GM21786 (cell line): Measurements from ENCODE around the gene ILK.

Experiments
- ATAC-seq: cut with Tn5 transposase; IDR thresholded peaks from one replicate; pipeline ENCODE4 v1.9.1; 2021; ENCODE audit not compliant: unreplicated experiment

Gene ILK

GRCh38 chr11:6604790-6605189, 1.2 kb downstream of the ILK start:
- ATAC-seq, result no peak

DNA sequence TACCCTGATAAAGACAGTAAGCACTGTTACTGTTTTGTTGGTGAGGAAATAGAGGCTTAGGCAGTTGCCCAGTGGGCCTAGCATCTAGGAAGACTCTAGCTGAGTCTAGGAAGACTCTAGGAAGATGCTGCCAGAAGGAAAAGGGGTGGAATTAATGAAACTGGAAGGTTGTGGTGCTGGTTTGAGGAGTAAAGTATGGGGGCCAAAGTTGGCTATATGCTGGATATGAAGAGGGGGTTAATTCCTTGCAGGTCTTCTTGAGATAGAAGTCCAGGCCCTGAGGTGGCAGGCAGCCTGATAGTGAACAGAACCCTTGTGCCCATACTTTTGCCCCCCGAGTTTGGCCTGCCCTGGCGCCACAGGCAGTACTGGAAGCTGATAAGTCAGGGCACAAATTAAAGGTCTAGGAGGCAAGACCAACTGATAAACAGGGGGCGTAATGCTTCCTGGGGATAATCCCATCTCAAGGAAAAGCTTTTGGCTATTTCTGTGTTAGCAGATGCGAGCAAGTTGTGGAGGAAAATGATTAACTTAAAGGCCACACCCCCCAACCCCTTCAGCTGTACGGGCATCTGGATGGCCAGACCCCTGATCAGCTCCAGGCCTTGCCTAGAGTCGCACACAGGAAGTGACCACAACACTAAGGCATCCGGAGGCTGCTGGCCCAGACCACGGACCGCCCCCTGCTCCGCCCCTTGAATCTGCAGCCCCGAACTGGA, 3.1 kb downstream of the ILK start:
- ATAC-seq, result peak; percentile 54

DNA sequence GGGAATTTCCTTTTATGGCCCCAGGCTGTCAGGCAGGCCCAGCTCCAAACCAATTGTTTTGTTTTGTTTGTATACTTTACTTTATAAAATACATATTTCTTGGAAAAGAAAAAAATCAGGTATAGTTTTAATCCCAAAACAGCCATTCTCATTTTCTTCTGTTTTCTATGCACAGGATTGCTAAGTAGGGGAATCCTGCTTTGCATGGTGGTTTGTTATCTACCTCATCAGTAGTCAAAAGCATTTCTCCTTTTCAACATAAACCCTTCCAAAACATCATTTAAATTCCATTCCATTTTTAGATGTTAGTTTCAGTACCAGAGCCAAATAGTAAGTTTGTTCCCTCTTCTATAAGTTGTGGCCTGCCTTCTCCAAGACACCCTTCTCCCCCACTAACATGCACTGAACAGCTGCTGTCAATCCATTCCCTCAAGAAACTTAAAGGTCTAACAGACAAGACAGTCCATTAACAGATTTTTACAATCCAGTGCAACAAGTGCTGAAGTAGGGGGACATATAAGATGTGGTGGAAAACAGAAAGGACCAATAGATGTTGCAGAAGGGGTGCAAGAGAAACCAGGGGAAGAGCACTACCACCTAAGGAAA, 3.7 kb downstream of the ILK start:
- no peak for ATAC-seq

DNA sequence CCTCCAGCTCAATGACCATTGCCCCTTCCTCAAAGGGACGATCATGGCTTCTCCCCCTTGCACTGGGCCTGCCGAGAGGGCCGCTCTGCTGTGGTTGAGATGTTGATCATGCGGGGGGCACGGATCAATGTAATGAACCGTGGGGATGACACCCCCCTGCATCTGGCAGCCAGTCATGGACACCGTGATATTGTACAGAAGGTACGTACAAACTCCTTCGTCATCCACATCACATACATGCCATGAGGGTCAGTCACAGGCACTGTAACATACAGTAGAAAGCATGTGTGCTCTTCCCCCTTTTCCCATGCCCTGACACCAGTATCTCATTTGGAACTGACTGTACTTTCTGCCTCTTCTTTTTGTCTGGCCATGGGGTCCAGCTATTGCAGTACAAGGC, 4.4 kb downstream of the ILK start:
- no peak for ATAC-seq

DNA sequence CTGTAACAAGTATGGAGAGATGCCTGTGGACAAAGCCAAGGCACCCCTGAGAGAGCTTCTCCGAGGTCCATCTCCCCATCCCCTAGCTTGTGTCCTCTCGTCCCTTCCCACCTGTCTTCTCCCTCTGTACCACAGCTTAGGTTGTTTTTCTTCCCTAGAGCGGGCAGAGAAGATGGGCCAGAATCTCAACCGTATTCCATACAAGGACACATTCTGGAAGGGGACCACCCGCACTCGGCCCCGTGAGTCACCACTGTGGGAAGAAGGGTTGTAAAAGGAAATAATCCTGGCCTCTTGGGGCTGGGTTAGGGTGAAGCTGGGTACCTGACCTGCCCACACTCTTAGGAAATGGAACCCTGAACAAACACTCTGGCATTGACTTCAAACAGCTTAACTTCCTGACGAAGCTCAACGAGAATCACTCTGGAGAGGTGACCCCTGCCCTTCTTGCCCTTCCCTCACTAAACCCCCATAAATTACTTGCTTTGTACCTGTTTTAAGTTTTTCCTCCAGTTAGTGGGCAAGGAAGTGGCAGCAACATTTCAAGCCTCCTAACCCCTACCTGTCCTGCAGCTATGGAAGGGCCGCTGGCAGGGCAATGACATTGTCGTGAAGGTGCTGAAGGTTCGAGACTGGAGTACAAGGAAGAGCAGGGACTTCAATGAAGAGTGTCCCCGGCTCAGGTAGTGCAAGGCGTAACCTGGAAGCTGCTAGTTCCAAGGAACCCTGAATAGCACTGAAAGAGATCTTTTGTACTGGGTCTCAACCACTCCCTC, 5.3 kb downstream of the ILK start:
- no peak for ATAC-seq

DNA sequence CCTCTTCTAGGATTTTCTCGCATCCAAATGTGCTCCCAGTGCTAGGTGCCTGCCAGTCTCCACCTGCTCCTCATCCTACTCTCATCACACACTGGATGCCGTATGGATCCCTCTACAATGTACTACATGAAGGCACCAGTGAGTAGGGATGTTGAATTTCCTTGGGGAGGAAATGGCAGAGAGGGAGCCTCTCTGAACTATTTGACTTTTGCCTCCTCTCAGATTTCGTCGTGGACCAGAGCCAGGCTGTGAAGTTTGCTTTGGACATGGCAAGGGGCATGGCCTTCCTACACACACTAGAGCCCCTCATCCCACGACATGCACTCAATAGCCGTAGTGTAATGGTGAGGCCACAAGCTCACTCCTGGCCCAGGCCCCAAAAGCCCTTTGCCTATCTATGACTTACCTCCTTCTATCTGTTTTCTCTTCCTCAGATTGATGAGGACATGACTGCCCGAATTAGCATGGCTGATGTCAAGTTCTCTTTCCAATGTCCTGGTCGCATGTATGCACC, 6.0 kb downstream of the ILK start:
- no peak for ATAC-seq

GRCh38 chr11:6610591-6610990, 7.0 kb downstream of the ILK start:
- no peak for ATAC-seq

GRCh38 chr11:6611092-6611962, 7.8 kb downstream of the ILK start:
- no peak for ATAC-seq

GRCh38 chr11:6611963-6612212, 8.3 kb downstream of the ILK start:
- no peak for ATAC-seq

- peak; percentile 91 for ATAC-seq
Measured at GRCh38 chr11:6612213-6613041, 8.9 kb downstream of the ILK start, which contains the start of gene TAF10. TSS of gene TAF10 (minus strand) at chr11:6612216. CDS start at chr11:6612189, 27 bp downstream.

DNA sequence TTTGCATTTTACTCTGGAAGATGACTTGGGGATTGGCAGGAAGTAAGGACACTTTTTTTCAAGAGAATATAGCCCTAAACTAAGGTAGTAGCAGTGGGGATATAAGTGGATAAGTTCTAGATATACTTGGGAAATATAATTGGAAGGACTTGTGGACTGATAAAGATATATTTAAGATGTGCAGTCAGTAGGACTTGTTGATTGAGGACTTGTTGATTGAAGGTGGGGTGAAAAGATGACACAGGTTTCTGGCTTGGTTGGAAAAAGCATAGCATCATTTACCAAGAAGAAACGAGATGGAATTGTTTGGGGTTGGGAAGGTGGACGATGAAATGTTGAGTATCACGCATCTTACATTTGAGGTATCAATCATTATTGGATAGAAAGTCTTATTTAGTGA, 9.9 kb downstream of the ILK start:
- ATAC-seq, result no peak

DNA sequence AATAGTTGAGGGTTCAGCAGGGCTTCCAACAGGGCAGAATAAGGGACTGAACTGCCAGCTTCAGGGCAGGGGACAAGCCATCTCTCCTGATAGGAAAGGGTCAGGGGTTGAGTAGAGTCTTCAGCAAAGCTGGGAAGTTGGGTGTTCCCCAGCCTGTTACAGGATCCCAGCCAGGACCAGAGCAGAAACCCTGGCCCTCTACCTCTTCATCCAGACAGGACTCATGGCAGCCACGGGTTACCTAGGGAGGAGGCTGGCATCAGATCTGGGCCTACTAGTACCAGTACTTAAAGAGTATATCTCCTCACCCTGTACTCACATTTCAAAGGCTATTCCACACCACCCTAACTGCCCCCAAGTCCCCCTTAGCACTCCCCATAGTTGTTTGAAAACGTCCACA, 10.9 kb downstream of the ILK start:
- no peak for ATAC-seq

DNA sequence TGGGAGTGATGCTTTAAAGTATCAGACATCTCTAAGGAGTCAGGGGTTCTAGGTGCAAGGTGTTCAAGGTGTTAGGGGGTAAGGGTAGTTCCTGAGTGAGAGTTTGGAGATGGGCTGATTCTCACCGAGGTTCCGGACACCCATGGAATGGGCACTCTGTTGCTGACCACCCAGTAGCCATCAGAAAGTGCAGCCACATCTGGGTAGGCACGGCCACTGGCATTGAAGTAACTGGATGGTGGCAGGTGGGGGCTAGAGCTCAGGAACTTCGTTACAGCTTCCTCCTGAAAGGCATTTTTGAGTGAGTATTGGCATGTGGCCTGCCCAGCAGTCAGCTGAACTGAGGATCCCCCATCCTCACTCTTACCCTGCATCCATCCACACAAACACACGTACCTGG, 11.5 kb downstream of the ILK start:
- no peak for ATAC-seq

- no peak for ATAC-seq
Measured at GRCh38 chr11:6615882-6616585, 12.5 kb downstream of the ILK start.

DNA sequence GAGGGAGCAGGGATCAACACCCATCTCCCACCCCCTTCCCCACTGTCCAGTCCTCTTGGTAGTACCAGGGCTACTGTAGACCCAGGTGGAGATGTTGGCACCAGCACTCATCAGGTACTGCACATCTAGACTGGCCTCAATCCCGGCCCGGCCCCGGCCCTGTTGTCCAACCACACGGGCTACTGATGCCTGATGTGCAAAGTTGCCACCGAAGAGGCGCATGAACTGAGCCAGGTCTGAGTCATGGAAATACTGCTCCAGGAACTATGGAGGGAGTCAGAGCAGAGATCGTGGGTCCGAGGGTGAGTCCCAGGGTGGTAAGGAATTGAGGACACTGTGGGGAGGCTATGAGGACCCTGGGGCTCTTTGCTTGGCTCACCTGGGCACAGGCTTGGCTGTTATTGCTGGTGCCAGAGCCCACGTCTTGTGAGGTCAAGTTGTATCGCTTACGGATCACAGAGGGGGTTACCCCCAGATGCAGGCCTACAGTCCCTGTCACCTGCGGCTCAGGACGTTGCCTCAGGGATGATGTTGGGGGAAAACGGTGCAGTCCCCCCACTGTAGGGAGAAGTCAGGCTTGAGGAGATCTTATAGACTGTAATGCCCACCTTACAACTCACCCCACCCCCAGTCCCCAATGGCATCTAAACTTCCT, 13.1 kb downstream of the ILK start:
- ATAC-seq, result no peak

GRCh38 chr11:6617315-6617781, 13.8 kb downstream of the ILK start:
- ATAC-seq, result no peak

GRCh38 chr11:6618117-6619003, 14.8 kb downstream of the ILK start:
- ATAC-seq, result no peak
